ENCODE results near the gene ZMIZ1. TPM values are rescaled to one million over a fixed set of nuclear protein-coding genes. Genes with fewer than 3 reads are reported as not detected.
A peak's percentile ranks its signal among the peaks of the same experiment; 100 is the strongest.

The ZMIZ1 gene
- total and polyA plus RNA-seq, 4 donors: 3.9 to 19.1 (median 9.8) TPM

- Histone ChIP-seq H3K4me1 (ENCODE audit: control insufficient read depth in 4 of 4, insufficient read depth in 4 of 4, low read length in 3 of 4) (peaks cover 13 to 29% (median 23%) of the 10 kb centered on the region in 4 donors), H3K36me3 (ENCODE audit: control insufficient read depth in 4 of 4, insufficient read depth in 3 of 4, low read depth in 1 of 4, low read length in 3 of 4) (no peaks in the 10 kb centered on the region), H3K9me3 (ENCODE audit: control insufficient read depth in 4 of 4, low read length in 3 of 4) (no peaks in the 10 kb centered on the region), H3K4me3 (ENCODE audit: low read depth in 1 of 3, low read length in 3 of 3) (peak overlapping the region in 1 of 3 donors; percentile 42), H3K27me3 (ENCODE audit: control insufficient read depth in 4 of 4, insufficient read depth in 4 of 4, low read length in 3 of 4) (no peaks in the 10 kb centered on the region), H3K9ac (ENCODE audit: low read depth in 1 of 2, low read length in 2 of 2) (no peak overlapping the region), H3K27ac (ENCODE audit: low read depth in 1 of 2, low read length in 2 of 2) (peak overlapping the region; percentile 68 to 77)
- TF ChIP-seq RAD21 (IDR thresholded peaks at IDR 0.05): no peak
- TF ChIP-seq RXRA (IDR thresholded peaks at IDR 0.05): no peak
- no peak for TF ChIP-seq SP1 (IDR thresholded peaks at IDR 0.05)
- no peak for TF ChIP-seq YY1 (IDR thresholded peaks at IDR 0.05)
- no peak for DNase-seq (ENCODE audit: low spot score)
- WGBS: 41% methylated on average over 36 of the region's 36 CpGs
These were observed 173.3 kb downstream of the ZMIZ1 start for GRCh38 chr10:79241990-79242619.

- Histone ChIP-seq H3K9ac (ENCODE audit: low read depth in 1 of 2, low read length in 2 of 2) (no peak overlapping the region), H3K9me3 (ENCODE audit: control insufficient read depth in 4 of 4, low read length in 3 of 4) (no peaks in the 10 kb centered on the region), H3K27me3 (ENCODE audit: control insufficient read depth in 4 of 4, insufficient read depth in 4 of 4, low read length in 3 of 4) (no peaks in the 10 kb centered on the region), H3K27ac (ENCODE audit: low read depth in 1 of 2, low read length in 2 of 2) (peak overlapping the region; percentile 68 to 77), H3K36me3 (ENCODE audit: control insufficient read depth in 4 of 4, insufficient read depth in 3 of 4, low read depth in 1 of 4, low read length in 3 of 4) (no peaks in the 10 kb centered on the region), H3K4me3 (ENCODE audit: low read depth in 1 of 3, low read length in 3 of 3) (peak overlapping the region in 1 of 3 donors; percentile 42), H3K4me1 (ENCODE audit: control insufficient read depth in 4 of 4, insufficient read depth in 4 of 4, low read length in 3 of 4) (peaks cover 13 to 35% (median 24%) of the 10 kb centered on the region in 4 donors)
- WGBS: 28% methylated on average over 57 of the region's 60 CpGs
- TF ChIP-seq, protein P1, sequence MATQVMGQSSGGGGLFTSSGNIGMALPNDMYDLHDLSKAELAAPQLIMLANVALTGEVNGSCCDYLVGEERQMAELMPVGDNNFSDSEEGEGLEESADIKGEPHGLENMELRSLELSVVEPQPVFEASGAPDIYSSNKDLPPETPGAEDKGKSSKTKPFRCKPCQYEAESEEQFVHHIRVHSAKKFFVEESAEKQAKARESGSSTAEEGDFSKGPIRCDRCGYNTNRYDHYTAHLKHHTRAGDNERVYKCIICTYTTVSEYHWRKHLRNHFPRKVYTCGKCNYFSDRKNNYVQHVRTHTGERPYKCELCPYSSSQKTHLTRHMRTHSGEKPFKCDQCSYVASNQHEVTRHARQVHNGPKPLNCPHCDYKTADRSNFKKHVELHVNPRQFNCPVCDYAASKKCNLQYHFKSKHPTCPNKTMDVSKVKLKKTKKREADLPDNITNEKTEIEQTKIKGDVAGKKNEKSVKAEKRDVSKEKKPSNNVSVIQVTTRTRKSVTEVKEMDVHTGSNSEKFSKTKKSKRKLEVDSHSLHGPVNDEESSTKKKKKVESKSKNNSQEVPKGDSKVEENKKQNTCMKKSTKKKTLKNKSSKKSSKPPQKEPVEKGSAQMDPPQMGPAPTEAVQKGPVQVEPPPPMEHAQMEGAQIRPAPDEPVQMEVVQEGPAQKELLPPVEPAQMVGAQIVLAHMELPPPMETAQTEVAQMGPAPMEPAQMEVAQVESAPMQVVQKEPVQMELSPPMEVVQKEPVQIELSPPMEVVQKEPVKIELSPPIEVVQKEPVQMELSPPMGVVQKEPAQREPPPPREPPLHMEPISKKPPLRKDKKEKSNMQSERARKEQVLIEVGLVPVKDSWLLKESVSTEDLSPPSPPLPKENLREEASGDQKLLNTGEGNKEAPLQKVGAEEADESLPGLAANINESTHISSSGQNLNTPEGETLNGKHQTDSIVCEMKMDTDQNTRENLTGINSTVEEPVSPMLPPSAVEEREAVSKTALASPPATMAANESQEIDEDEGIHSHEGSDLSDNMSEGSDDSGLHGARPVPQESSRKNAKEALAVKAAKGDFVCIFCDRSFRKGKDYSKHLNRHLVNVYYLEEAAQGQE (IDR thresholded peaks at IDR 0.05): no peak
- TF ChIP-seq FOXA2 (IDR thresholded peaks at IDR 0.05) (no peak), EGR1 (IDR thresholded peaks at IDR 0.05; ENCODE audit: low read depth in 2 of 2) (no peak), MAX (IDR thresholded peaks at IDR 0.05) (no peak), NR2F2 (IDR thresholded peaks at IDR 0.05) (no peak), YY1 (IDR thresholded peaks at IDR 0.05) (no peak), GABPA (IDR thresholded peaks at IDR 0.05 in 1 of 2, conservative IDR thresholded peaks at IDR 0.05 in 1 of 2) (no peak), RXRA (IDR thresholded peaks at IDR 0.05) (no peak), RAD21 (IDR thresholded peaks at IDR 0.05) (no peak), JUND (IDR thresholded peaks at IDR 0.05) (no peak), SP1 (IDR thresholded peaks at IDR 0.05) (no peak), HNF4G (IDR thresholded peaks at IDR 0.05) (no peak), TAF1 (conservative IDR thresholded peaks at IDR 0.05) (no peak)
- TF ChIP-seq, protein P2, sequence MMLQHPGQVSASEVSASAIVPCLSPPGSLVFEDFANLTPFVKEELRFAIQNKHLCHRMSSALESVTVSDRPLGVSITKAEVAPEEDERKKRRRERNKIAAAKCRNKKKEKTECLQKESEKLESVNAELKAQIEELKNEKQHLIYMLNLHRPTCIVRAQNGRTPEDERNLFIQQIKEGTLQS (IDR thresholded peaks at IDR 0.05): no peak
- TF ChIP-seq, protein P3, sequence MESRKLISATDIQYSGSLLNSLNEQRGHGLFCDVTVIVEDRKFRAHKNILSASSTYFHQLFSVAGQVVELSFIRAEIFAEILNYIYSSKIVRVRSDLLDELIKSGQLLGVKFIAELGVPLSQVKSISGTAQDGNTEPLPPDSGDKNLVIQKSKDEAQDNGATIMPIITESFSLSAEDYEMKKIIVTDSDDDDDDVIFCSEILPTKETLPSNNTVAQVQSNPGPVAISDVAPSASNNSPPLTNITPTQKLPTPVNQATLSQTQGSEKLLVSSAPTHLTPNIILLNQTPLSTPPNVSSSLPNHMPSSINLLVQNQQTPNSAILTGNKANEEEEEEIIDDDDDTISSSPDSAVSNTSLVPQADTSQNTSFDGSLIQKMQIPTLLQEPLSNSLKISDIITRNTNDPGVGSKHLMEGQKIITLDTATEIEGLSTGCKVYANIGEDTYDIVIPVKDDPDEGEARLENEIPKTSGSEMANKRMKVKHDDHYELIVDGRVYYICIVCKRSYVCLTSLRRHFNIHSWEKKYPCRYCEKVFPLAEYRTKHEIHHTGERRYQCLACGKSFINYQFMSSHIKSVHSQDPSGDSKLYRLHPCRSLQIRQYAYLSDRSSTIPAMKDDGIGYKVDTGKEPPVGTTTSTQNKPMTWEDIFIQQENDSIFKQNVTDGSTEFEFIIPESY (IDR thresholded peaks at IDR 0.05): no peak
- TF ChIP-seq, protein P4, sequence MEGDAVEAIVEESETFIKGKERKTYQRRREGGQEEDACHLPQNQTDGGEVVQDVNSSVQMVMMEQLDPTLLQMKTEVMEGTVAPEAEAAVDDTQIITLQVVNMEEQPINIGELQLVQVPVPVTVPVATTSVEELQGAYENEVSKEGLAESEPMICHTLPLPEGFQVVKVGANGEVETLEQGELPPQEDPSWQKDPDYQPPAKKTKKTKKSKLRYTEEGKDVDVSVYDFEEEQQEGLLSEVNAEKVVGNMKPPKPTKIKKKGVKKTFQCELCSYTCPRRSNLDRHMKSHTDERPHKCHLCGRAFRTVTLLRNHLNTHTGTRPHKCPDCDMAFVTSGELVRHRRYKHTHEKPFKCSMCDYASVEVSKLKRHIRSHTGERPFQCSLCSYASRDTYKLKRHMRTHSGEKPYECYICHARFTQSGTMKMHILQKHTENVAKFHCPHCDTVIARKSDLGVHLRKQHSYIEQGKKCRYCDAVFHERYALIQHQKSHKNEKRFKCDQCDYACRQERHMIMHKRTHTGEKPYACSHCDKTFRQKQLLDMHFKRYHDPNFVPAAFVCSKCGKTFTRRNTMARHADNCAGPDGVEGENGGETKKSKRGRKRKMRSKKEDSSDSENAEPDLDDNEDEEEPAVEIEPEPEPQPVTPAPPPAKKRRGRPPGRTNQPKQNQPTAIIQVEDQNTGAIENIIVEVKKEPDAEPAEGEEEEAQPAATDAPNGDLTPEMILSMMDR (IDR thresholded peaks at IDR 0.05; ENCODE audit: low read depth, low read length, missing input control): no peak
- DNase-seq (ENCODE audit: low spot score): no peak
These were observed 173.9 kb downstream of the ZMIZ1 start for GRCh38 chr10:79242620-79243152.
